Muscle layer of duodenum (tissue), 2 donors: Measurements from ENCODE around the gene LINGO3.

Source experiments
- H3K27ac ChIP-seq: one replicate; pipeline ENCODE4 v1.7.0; 2013; ENCODE audit warnings: mild to moderate bottlenecking, low read length
- H3K27me3 ChIP-seq: one replicate; pipeline ENCODE4 v1.7.0; 2013; ENCODE audit warnings: low read depth, mild to moderate bottlenecking, control low read depth, low read length
- H3K36me3 ChIP-seq, 2 donors: one replicate each; pipeline ENCODE4 v1.7.0; 2013; ENCODE audit warnings: low read length in 2 of 2, control low read depth in 1 of 2, mild to moderate bottlenecking in 1 of 2; ENCODE audit not compliant: insufficient read depth in 2 of 2, control insufficient read depth in 1 of 2
- H3K4me1 ChIP-seq, 2 donors: one replicate each; pipeline ENCODE4 v1.7.0; 2013; ENCODE audit warnings: low read length in 2 of 2, mild to moderate bottlenecking in 2 of 2, control low read depth in 1 of 2, moderate library complexity in 1 of 2; ENCODE audit not compliant: insufficient read depth in 2 of 2, control insufficient read depth in 1 of 2
- H3K4me3 ChIP-seq, 2 donors: one replicate each; pipeline ENCODE4 v1.7.0; 2013; ENCODE audit warnings: low read length in 2 of 2, low read depth in 1 of 2, mild to moderate bottlenecking in 1 of 2
- H3K9me3 ChIP-seq, 2 donors: one replicate each; pipeline ENCODE4 v1.7.0; 2013; ENCODE audit warnings: low read length in 2 of 2, control low read depth in 1 of 2, mild to moderate bottlenecking in 1 of 2; ENCODE audit not compliant: control insufficient read depth in 1 of 2
- donor health status: healthy.

The LINGO3 gene

GRCh38 chr19:2324220-2324948 is 16.4 kb upstream of the LINGO3 start:
- Histone ChIP-seq H3K4me3 (no peak overlapping the region), H3K36me3 (peaks cover 0 to 24% of the 10 kb centered on the region in 2 donors), H3K4me1 (peaks cover 0 to 19% of the 10 kb centered on the region in 2 donors), H3K27ac (no peak overlapping the region), H3K27me3 (no peaks in the 10 kb centered on the region), H3K9me3 (no peaks in the 10 kb centered on the region)

- Histone ChIP-seq H3K27ac (no peak overlapping the region), H3K9me3 (no peaks in the 10 kb centered on the region), H3K4me1 (peaks cover 0 to 13% of the 10 kb centered on the region in 2 donors), H3K27me3 (no peaks in the 10 kb centered on the region), H3K4me3 (no peak overlapping the region), H3K36me3 (peaks cover 0 to 24% of the 10 kb centered on the region in 2 donors)
Observed at GRCh38 chr19:2323707-2324106, 15.8 kb upstream of the LINGO3 start.

DNA sequence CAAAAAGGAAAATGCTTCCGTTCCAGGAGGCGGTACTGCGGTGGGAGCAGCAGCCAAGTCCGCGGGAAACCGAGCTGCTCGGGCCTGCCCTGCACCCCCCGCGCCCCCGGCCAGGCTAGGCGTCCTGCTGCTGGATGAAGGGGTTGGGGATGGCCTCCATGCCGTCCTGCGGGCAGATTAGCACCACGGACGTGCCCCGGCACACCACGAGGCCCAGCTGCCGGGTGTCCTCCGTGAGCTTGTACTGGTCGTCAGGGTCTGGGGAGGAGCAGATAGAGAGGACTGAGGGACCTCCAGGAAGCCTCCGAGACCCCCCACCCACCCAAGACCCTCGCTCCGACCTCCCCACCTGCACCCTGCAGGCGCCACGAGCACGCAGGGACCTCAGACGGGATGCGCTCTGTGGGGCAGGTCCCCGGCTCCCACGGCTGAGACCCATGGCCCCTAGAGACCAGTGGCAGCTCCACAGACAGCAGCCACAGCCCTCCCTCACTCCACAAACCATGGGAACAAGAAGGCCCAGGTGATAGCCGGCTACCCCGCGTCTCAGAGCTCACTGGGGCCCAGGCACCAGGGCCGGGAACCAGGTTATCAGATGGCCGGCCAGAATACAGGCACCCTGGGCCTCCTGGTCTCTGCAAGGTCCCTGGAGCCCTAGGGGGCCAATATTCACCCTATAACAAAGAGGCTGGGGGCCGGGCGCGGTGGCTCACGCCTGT is 13.8 kb upstream of the LINGO3 start:
- Histone ChIP-seq H3K27ac (no peak overlapping the region), H3K36me3 (peaks cover 0 to 24% of the 10 kb centered on the region in 2 donors), H3K27me3 (no peaks in the 10 kb centered on the region), H3K4me3 (no peak overlapping the region), H3K4me1 (peaks cover 0 to 2% of the 10 kb centered on the region in 2 donors), H3K9me3 (no peaks in the 10 kb centered on the region)

GRCh38 chr19:2320939-2321338 is 13.0 kb upstream of the LINGO3 start:
- H3K9me3 ChIP-seq: no peaks in the 10 kb centered on the region
- no peaks in the 10 kb centered on the region for H3K4me1 ChIP-seq
- no peak overlapping the region for H3K4me3 ChIP-seq
- H3K27me3 ChIP-seq: no peaks in the 10 kb centered on the region
- H3K27ac ChIP-seq: no peak overlapping the region
- H3K36me3 ChIP-seq: peaks cover 0 to 24% of the 10 kb centered on the region in 2 donors

GRCh38 chr19:2320049-2320448 is 12.1 kb upstream of the LINGO3 start:
- H3K27me3 ChIP-seq: no peaks in the 10 kb centered on the region
- peaks cover 3 to 4% of the 10 kb centered on the region in 2 donors for H3K9me3 ChIP-seq
- peaks cover 0 to 19% of the 10 kb centered on the region in 2 donors for H3K36me3 ChIP-seq
- no peak overlapping the region for H3K4me3 ChIP-seq
- no peaks in the 10 kb centered on the region for H3K4me1 ChIP-seq
- no peak overlapping the region for H3K27ac ChIP-seq

DNA sequence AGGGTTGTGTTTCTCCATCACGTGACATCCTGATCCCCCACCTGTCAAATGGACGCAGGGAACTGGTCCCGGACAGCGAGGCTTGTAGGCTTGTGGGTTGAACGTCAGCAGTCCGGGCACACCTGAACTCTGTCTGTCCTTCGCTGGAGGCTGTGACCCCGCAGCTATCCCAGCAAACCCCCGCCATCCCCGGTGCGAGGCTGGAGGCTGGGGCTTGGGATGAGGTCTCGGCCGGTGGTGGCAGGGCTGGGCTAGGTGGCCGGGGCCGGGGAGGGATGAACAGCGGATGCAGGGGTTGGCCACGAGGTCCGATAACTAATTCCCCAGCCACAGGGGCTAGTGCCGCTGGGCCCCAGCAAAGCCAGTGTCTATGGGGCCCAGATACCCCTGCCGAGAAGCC is 11.6 kb upstream of the LINGO3 start:
- Histone ChIP-seq H3K36me3 (peaks cover 0 to 19% of the 10 kb centered on the region in 2 donors), H3K9me3 (peaks cover 4 to 5% of the 10 kb centered on the region in 2 donors), H3K4me3 (no peak overlapping the region), H3K4me1 (no peaks in the 10 kb centered on the region), H3K27ac (no peak overlapping the region), H3K27me3 (no peaks in the 10 kb centered on the region)

GRCh38 chr19:2318923-2319322 is 11.0 kb upstream of the LINGO3 start:
- H3K4me1 ChIP-seq: no peaks in the 10 kb centered on the region
- H3K27ac ChIP-seq: no peak overlapping the region
- H3K36me3 ChIP-seq: peaks cover 0 to 14% of the 10 kb centered on the region in 2 donors

GRCh38 chr19:2317756-2318155 is 9.8 kb upstream of the LINGO3 start:
- H3K27me3 ChIP-seq: no peaks in the 10 kb centered on the region
- H3K36me3 ChIP-seq: peaks cover 0 to 4% of the 10 kb centered on the region in 2 donors
- no peak overlapping the region for H3K27ac ChIP-seq
- H3K9me3 ChIP-seq: peaks cover 4 to 5% of the 10 kb centered on the region in 2 donors
- no peak overlapping the region for H3K4me3 ChIP-seq
- H3K4me1 ChIP-seq: no peaks in the 10 kb centered on the region

More at GRCh38 chr19:2318923-2319322, 11.0 kb upstream of the LINGO3 start:
- H3K9me3 ChIP-seq: peaks cover 4 to 5% of the 10 kb centered on the region in 2 donors
- H3K27me3 ChIP-seq: no peaks in the 10 kb centered on the region
- no peak overlapping the region for H3K4me3 ChIP-seq

DNA sequence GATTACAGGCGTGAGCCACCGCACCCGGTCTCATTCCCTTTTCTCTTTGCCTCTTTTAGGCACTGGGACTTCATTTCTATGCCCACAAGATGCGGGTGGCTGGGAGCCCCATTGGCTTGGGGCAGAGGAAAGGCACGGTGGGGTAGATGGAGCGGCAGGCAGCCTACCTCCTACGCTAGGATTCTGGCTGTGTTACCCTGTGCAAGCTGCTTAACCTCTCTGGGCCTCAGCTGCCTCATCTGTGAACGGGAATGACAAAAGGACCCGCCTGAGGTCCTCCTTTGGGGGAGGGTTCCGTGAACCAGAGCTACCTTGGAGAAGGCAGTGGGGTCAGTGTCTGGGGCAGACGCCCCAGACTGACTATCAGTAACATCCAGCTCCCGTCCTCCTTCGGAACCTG is 9.3 kb upstream of the LINGO3 start:
- no peak overlapping the region for H3K27ac ChIP-seq
- H3K9me3 ChIP-seq: peaks cover 4 to 5% of the 10 kb centered on the region in 2 donors
- H3K27me3 ChIP-seq: no peaks in the 10 kb centered on the region
- no peaks in the 10 kb centered on the region for H3K36me3 ChIP-seq
- H3K4me1 ChIP-seq: no peaks in the 10 kb centered on the region
- no peak overlapping the region for H3K4me3 ChIP-seq

GRCh38 chr19:2315818-2316353 is 7.9 kb upstream of the LINGO3 start:
- Histone ChIP-seq H3K27ac (no peak overlapping the region), H3K9me3 (peaks cover 4 to 5% of the 10 kb centered on the region in 2 donors), H3K36me3 (no peaks in the 10 kb centered on the region), H3K4me1 (no peaks in the 10 kb centered on the region), H3K4me3 (no peak overlapping the region), H3K27me3 (no peaks in the 10 kb centered on the region)

GRCh38 chr19:2315121-2315817 is 7.3 kb upstream of the LINGO3 start:
- Histone ChIP-seq H3K27me3 (no peaks in the 10 kb centered on the region), H3K4me1 (no peaks in the 10 kb centered on the region), H3K27ac (no peak overlapping the region), H3K9me3 (peaks cover 4 to 5% of the 10 kb centered on the region in 2 donors), H3K36me3 (no peaks in the 10 kb centered on the region), H3K4me3 (no peak overlapping the region)
